GM23338 (cell line): ENCODE measurements around the gene NDUFS2. TPM values are rescaled to one million over a fixed set of nuclear protein-coding genes. Genes with fewer than 3 reads are reported as not detected.
A peak's percentile ranks its signal among the peaks of the same experiment; 100 is the strongest.

ENCODE experiments used
- ATAC-seq: fragments of 200-7000 bp; cut with Tn5 transposase; 3 replicates; pipeline ENCODE4 v1.9.1; 2020
- DNase-seq: peaks from one replicate; pipeline ENCODE4 v3.0.0-alpha.2; 2015; ENCODE audit warnings: low spot score
- H2AFZ ChIP-seq: fragments of 200-600 bp; sonication (generic); 2 replicates; pipeline ENCODE4 v1.8.0; 2016; ENCODE audit warnings: antibody characterized with exemption, mild to moderate bottlenecking, moderate library complexity
- H3F3A ChIP-seq: fragments of 200-600 bp; sonication (generic); replicated peaks from 2 replicates; pipeline ENCODE4 v1.8.0; 2017; ENCODE audit warnings: antibody characterized with exemption, mixed run types, low read depth
- H3K27ac ChIP-seq: fragments of 200-600 bp; sonication (generic); 2 replicates; pipeline ENCODE4 v1.6.1; 2016; ENCODE audit warnings: low read depth
- H3K27me3 ChIP-seq: fragments of 200-600 bp; sonication (generic); 2 replicates; pipeline ENCODE4 v1.8.0; 2016; ENCODE audit warnings: mild to moderate bottlenecking, mixed run types, moderate library complexity; ENCODE audit not compliant: insufficient read depth
- H3K36me3 ChIP-seq: fragments of 200-600 bp; sonication (generic); 2 replicates; pipeline ENCODE4 v1.8.0; 2016; ENCODE audit warnings: mild to moderate bottlenecking; ENCODE audit not compliant: insufficient read depth
- H3K4me1 ChIP-seq: fragments of 200-600 bp; sonication (generic); 2 replicates; pipeline ENCODE4 v1.8.0; 2016; ENCODE audit warnings: mild to moderate bottlenecking, moderate library complexity; ENCODE audit not compliant: insufficient read depth
- H3K4me2 ChIP-seq: fragments of 200-600 bp; sonication (generic); 2 replicates; pipeline ENCODE4 v1.7.1; 2017; ENCODE audit warnings: mixed run types
- H3K4me3 ChIP-seq: fragments of 200-600 bp; sonication (generic); 2 replicates; pipeline ENCODE4 v1.6.1; 2016; ENCODE audit warnings: mixed run types
- H3K79me2 ChIP-seq: fragments of 200-600 bp; sonication (generic); replicated peaks from 2 replicates; pipeline ENCODE4 v1.8.0; 2017; ENCODE audit warnings: mild to moderate bottlenecking; ENCODE audit not compliant: insufficient read depth
- H3K9me2 ChIP-seq: fragments of 200-600 bp; sonication (generic); 2 replicates; pipeline ENCODE4 v1.8.0; 2017; ENCODE audit not compliant: insufficient read depth
- H4K20me1 ChIP-seq: fragments of 200-600 bp; sonication (generic); replicated peaks from 2 replicates; pipeline ENCODE4 v1.8.0; 2017; ENCODE audit warnings: mild to moderate bottlenecking; ENCODE audit not compliant: insufficient read depth
- H3K27ac Mint-ChIP-seq: 2 replicates; pipeline ENCODE4 v1.8.0; 2020; ENCODE audit warnings: inconsistent platforms, mild to moderate bottlenecking, moderate library complexity, mixed read lengths
- H3K27me3 Mint-ChIP-seq: 3 replicates; pipeline ENCODE4 v1.8.0; 2022; ENCODE audit warnings: low read depth, mild to moderate bottlenecking, moderate library complexity, mixed read lengths, inconsistent platforms; ENCODE audit not compliant: insufficient read depth, poor library complexity
- H3K36me3 Mint-ChIP-seq: 3 replicates; pipeline ENCODE4 v1.8.0; 2021; ENCODE audit warnings: low read depth, mild to moderate bottlenecking, inconsistent platforms, moderate library complexity, mixed read lengths
- H3K4me1 Mint-ChIP-seq: 3 replicates; pipeline ENCODE4 v1.8.0; 2020; ENCODE audit warnings: mild to moderate bottlenecking, inconsistent platforms, mixed read lengths
- H3K4me3 Mint-ChIP-seq: 3 replicates; pipeline ENCODE4 v1.8.0; 2021; ENCODE audit warnings: moderate library complexity, mild to moderate bottlenecking, inconsistent platforms, mixed read lengths
- H3K9me3 Mint-ChIP-seq: 3 replicates; pipeline ENCODE4 v1.8.0; 2020; ENCODE audit warnings: moderate library complexity, mild to moderate bottlenecking, inconsistent platforms, mixed read lengths
- CTCF ChIP-seq, 2 experiments: fragments of 200-600 bp in 1 of 2; sonication (generic) in 1 of 2; conservative IDR thresholded peaks; 2 replicates each; pipeline versions ENCODE4 v1.5.1 to v1.6.1; 2016 to 2017; ENCODE audit warnings: antibody characterized with exemption in 2 of 2, low read depth in 2 of 2, mild to moderate bottlenecking in 2 of 2, moderate library complexity in 1 of 2
- EZH2 ChIP-seq: fragments of 200-600 bp; sonication (generic); IDR thresholded peaks from one replicate; pipeline ENCODE4 v1.8.0; 2017; ENCODE audit warnings: antibody characterized with exemption, mild to moderate bottlenecking, low read depth; ENCODE audit not compliant: unreplicated experiment
- EZH2phosphoT487 ChIP-seq: fragments of 200-600 bp; sonication (generic); IDR thresholded peaks from one replicate; pipeline ENCODE4 v1.8.1; 2018; ENCODE audit warnings: antibody characterized with exemption; ENCODE audit not compliant: unreplicated experiment
- JUNB ChIP-seq: IDR thresholded peaks from one replicate; pipeline ENCODE4 v1.6.1; 2016; ENCODE audit warnings: antibody characterized with exemption; ENCODE audit not compliant: unreplicated experiment
- REST ChIP-seq: IDR thresholded peaks from one replicate; pipeline ENCODE4 v1.6.1; 2018; ENCODE audit warnings: antibody characterized with exemption; ENCODE audit not compliant: unreplicated experiment
- STAT1 ChIP-seq: IDR thresholded peaks from one replicate; pipeline ENCODE4 v1.6.1; 2016; ENCODE audit warnings: antibody characterized with exemption; ENCODE audit not compliant: unreplicated experiment
- ZNF331 ChIP-seq: fragments of 250-450 bp; sonication (Bioruptor Pico); IDR thresholded peaks from 2 replicates; pipeline ENCODE4 v1.5.0; 2020; ENCODE audit warnings: low read depth, mild to moderate bottlenecking, moderate library complexity
- ZNF462 ChIP-seq: fragments of 250-450 bp; sonication (Bioruptor Pico); IDR thresholded peaks from 2 replicates; pipeline ENCODE4 v1.5.0; 2020; ENCODE audit warnings: mild to moderate bottlenecking, moderate library complexity
- polyA plus RNA-seq: library from polyadenylated mRNA; unstranded; fragments of >200 nt; fragmentation: Nextera tagmentation; extraction: Ambion mirVana; gene quantifications from 2 replicates; pipeline ENCODE4 v1.2.1, GENCODE V29; 2016
- total RNA-seq: library from RNA; depleted of rRNA; stranded (reverse); fragments of >200 nt; shearing (Covaris generic); gene quantifications from 2 replicates; pipeline ENCODE4 v1.2.3, GENCODE V29; 2014

The NDUFS2 gene
- total and polyA plus RNA-seq, 2 experiments from 2014 or later, result 56.7 to 131 TPM

- Mint-ChIP-seq H3K4me1 (peaks cover 15% of the 10 kb centered on the region), H3K9me3 (no peaks in the 10 kb centered on the region), H3K27ac (no peak overlapping the region), H3K4me3 (no peak overlapping the region), H3K36me3 (peaks cover 10% of the 10 kb centered on the region), H3K27me3 (peaks cover 5% of the 10 kb centered on the region)
- DNase-seq (no peak), ATAC-seq (no peak)
- Histone ChIP-seq H4K20me1 (peaks cover 6% of the 10 kb centered on the region; the same call in 1 of the 2 replicates), H3K4me2 (no peak overlapping the region), H3K27ac (no peak overlapping the region), H3K4me1 (peaks cover 15% of the 10 kb centered on the region; the same call in 1 of the 2 replicates), H3K79me2 (peaks cover 8% of the 10 kb centered on the region), H3K9me2 (no peaks in the 10 kb centered on the region), H3K36me3 (no peaks in the 10 kb centered on the region; the same call in 1 of the 2 replicates), H2AFZ (no peak overlapping the region), H3F3A (no peaks in the 10 kb centered on the region), H3K27me3 (no peaks in the 10 kb centered on the region), H3K4me3 (no peak overlapping the region)
- no peak for TF ChIP-seq ZNF331
These were observed 22.5 kb upstream of the NDUFS2 start for GRCh38 chr1:161179698-161180097.

- no peak overlapping the region for H3K4me3 Mint-ChIP-seq
- Histone ChIP-seq H2AFZ (no peak overlapping the region), H3K9me2 (no peaks in the 10 kb centered on the region), H3F3A (no peaks in the 10 kb centered on the region), H3K36me3 (no peaks in the 10 kb centered on the region; the same call in 1 of the 2 replicates), H3K79me2 (peaks cover 8% of the 10 kb centered on the region), H3K4me1 (peaks cover 15% of the 10 kb centered on the region; the same call in 1 of the 2 replicates), H3K27me3 (no peaks in the 10 kb centered on the region), H4K20me1 (0 out of 2 replicates have a peak, but pooled peaks cover 6% of the 10 kb centered on the region), H3K27ac (no peak overlapping the region), H3K4me3 (no peak overlapping the region), H3K4me2 (no peak overlapping the region)
- ATAC-seq (no peak), DNase-seq (peak; percentile 63)
- peaks cover 5% of the 10 kb centered on the region for H3K27me3 Mint-ChIP-seq
- 0 out of 3 replicates have a peak, but pooled peaks cover under 1% of the 10 kb centered on the region for H3K36me3 Mint-ChIP-seq
- H3K27ac Mint-ChIP-seq, result no peak overlapping the region
- peaks cover 20% of the 10 kb centered on the region for H3K4me1 Mint-ChIP-seq
- TF ChIP-seq REST (no peak), ZNF462 (CRISPR knock-in tag) (no peak), CTCF (conservative IDR thresholded peaks at IDR 0.05; ENCODE audit: low read depth in 2 of 2) (peak; percentile 53 to 67), EZH2 (no peak), JUNB (no peak), STAT1 (no peak), EZH2phosphoT487 (no peak)
- no peaks in the 10 kb centered on the region for H3K9me3 Mint-ChIP-seq
These were observed 21.5 kb upstream of the NDUFS2 start for GRCh38 chr1:161180639-161181038.
